HepG2 (cell line): ENCODE measurements around the gene SHC1. TPM values are rescaled to one million over a fixed set of nuclear protein-coding genes. Genes with fewer than 3 reads are reported as not detected.

Source experiments
- ATF7-NPFF ChIP-seq: sonication (generic); formaldehyde crosslinking; IDR thresholded peaks from 2 replicates; pipeline ENCODE4 v1.8.1; 2023; ENCODE audit warnings: mild to moderate bottlenecking, low read depth, missing genetic modification reagents, moderate library complexity
- KIAA2018 ChIP-seq: sonication (generic); formaldehyde crosslinking; IDR thresholded peaks from 2 replicates; pipeline ENCODE4 v1.5.0; 2020; ENCODE audit warnings: mild to moderate bottlenecking, missing genetic modification reagents, borderline replicate concordance
- LCORL ChIP-seq, 2 experiments: fragments of 450-650 bp in 1 of 2; sonication (generic) in 1 of 2; formaldehyde crosslinking in 1 of 2; IDR thresholded peaks; 2 replicates each; pipeline versions ENCODE4 v1.5.0 to v1.6.1; 2017 to 2020; ENCODE audit warnings: antibody characterized with exemption in 1 of 2, missing genetic modification reagents in 1 of 2
- MTERF4 ChIP-seq: sonication (generic); formaldehyde crosslinking; IDR thresholded peaks from 2 replicates; pipeline ENCODE4 v1.8.0; 2023; ENCODE audit warnings: mild to moderate bottlenecking, missing genetic modification reagents
- RFX5 ChIP-seq: IDR thresholded peaks from 2 replicates; pipeline ENCODE4 v1.6.1; 2011; ENCODE audit warnings: low read depth, low read length, improper control_type of control experiment
- ZFY ChIP-seq: sonication (generic); formaldehyde crosslinking; IDR thresholded peaks from 2 replicates; pipeline ENCODE4 v1.4.0; 2020; ENCODE audit warnings: missing genetic modification reagents
- ZKSCAN1 ChIP-seq: fragments of 150-350 bp; IDR thresholded peaks from 2 replicates; pipeline ENCODE4 v1.6.1; 2014; ENCODE audit warnings: low read length
- ZNF781 ChIP-seq: sonication (generic); formaldehyde crosslinking; IDR thresholded peaks from 2 replicates; pipeline ENCODE4 v1.5.1; 2020; ENCODE audit warnings: borderline replicate concordance, mild to moderate bottlenecking, missing genetic modification reagents; ENCODE audit errors: not compliant biosample characterization
- polyA plus RNA-seq, 8 experiments: library from polyadenylated mRNA; depleted of rRNA in 3 of 8; stranded (reverse) in 7 of 8; unstranded in 1 of 8; fragments of >200 nt; fragmentation: Illumina TruSeq in 4 of 8; extraction: Trizol in 4 of 8; gene quantifications; 2 replicates each; pipeline versions ENCODE4 v1.2.1 to v1.2.3, GENCODE V29; 2011 to 2016; ENCODE audit warnings: low read depth in 4 of 8, missing spikeins in 1 of 8, mixed read lengths in 1 of 8; ENCODE audit not compliant: insufficient read depth in 1 of 8
- total RNA-seq, 5 experiments: library from RNA; depleted of rRNA; stranded (reverse); fragments of >200 nt; fragmentation: Illumina TruSeq; extraction: Trizol; gene quantifications; 2 replicates each; pipeline ENCODE4 v1.2.3, GENCODE V29; 2016; ENCODE audit warnings: low read depth in 1 of 5
- TF ChIP-seq, protein P1 (sequence below): sonication (generic); formaldehyde crosslinking; conservative IDR thresholded peaks from 2 replicates; pipeline ENCODE4 v1.4.0; 2020; ENCODE audit warnings: mild to moderate bottlenecking, missing genetic modification reagents, moderate library complexity
- TF ChIP-seq, protein P2 (sequence below): sonication (generic); formaldehyde crosslinking; IDR thresholded peaks from 2 replicates; pipeline ENCODE4 v1.9.0; 2021; ENCODE audit warnings: missing genetic modification reagents, mild to moderate bottlenecking, borderline replicate concordance
- TF ChIP-seq, protein P3 (sequence below): IDR thresholded peaks from 2 replicates; pipeline ENCODE4 v1.6.1; 2016; ENCODE audit warnings: control low read depth

The SHC1 gene
- total and polyA plus RNA-seq, 2 of the 13 experiments (the other 11 are each of a cell fraction or from before 2014, with no cell fraction given): 52.0 to 137 TPM

- TF ChIP-seq MTERF4 (peak; percentile 23; the same call in 1 of the 2 replicates), ZKSCAN1 (no peak), KIAA2018 (CRISPR knock-in tag) (no peak), LCORL (IDR thresholded peaks at IDR 0.05) (no peak), LCORL (CRISPR knock-in tag; IDR thresholded peaks at IDR 0.05) (peak; percentile 56; the same call in 1 of the 2 replicates), ZFY (CRISPR knock-in tag) (peak; percentile 17; the same call in 1 of the 2 replicates), RFX5 (0 out of 2 replicates have a peak, but pooled peaks have one; percentile 24), ATF7-NPFF (CRISPR knock-in tag) (no peak), ZNF781 (CRISPR knock-in tag) (no peak)
- TF ChIP-seq, protein P1, sequence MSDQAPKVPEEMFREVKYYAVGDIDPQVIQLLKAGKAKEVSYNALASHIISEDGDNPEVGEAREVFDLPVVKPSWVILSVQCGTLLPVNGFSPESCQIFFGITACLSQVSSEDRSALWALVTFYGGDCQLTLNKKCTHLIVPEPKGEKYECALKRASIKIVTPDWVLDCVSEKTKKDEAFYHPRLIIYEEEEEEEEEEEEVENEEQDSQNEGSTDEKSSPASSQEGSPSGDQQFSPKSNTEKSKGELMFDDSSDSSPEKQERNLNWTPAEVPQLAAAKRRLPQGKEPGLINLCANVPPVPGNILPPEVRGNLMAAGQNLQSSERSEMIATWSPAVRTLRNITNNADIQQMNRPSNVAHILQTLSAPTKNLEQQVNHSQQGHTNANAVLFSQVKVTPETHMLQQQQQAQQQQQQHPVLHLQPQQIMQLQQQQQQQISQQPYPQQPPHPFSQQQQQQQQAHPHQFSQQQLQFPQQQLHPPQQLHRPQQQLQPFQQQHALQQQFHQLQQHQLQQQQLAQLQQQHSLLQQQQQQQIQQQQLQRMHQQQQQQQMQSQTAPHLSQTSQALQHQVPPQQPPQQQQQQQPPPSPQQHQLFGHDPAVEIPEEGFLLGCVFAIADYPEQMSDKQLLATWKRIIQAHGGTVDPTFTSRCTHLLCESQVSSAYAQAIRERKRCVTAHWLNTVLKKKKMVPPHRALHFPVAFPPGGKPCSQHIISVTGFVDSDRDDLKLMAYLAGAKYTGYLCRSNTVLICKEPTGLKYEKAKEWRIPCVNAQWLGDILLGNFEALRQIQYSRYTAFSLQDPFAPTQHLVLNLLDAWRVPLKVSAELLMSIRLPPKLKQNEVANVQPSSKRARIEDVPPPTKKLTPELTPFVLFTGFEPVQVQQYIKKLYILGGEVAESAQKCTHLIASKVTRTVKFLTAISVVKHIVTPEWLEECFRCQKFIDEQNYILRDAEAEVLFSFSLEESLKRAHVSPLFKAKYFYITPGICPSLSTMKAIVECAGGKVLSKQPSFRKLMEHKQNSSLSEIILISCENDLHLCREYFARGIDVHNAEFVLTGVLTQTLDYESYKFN (CRISPR knock-in tag): peak; percentile 77
- TF ChIP-seq, protein P2, sequence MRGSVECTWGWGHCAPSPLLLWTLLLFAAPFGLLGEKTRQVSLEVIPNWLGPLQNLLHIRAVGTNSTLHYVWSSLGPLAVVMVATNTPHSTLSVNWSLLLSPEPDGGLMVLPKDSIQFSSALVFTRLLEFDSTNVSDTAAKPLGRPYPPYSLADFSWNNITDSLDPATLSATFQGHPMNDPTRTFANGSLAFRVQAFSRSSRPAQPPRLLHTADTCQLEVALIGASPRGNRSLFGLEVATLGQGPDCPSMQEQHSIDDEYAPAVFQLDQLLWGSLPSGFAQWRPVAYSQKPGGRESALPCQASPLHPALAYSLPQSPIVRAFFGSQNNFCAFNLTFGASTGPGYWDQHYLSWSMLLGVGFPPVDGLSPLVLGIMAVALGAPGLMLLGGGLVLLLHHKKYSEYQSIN: no peak
- TF ChIP-seq, protein P3, sequence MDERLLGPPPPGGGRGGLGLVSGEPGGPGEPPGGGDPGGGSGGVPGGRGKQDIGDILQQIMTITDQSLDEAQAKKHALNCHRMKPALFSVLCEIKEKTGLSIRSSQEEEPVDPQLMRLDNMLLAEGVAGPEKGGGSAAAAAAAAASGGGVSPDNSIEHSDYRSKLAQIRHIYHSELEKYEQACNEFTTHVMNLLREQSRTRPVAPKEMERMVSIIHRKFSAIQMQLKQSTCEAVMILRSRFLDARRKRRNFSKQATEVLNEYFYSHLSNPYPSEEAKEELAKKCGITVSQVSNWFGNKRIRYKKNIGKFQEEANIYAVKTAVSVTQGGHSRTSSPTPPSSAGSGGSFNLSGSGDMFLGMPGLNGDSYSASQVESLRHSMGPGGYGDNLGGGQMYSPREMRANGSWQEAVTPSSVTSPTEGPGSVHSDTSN (CRISPR knock-in tag): no peak; the same call in 1 of the 2 replicates
Measured at GRCh38 chr1:154973344-154974101, 3.0 kb upstream of the SHC1 start (continued).
